T-helper 2 cell (primary cell): ENCODE results near the gene SYNPO.
A peak's percentile ranks its signal among the peaks of the same experiment; 100 is the strongest.

Source experiments
- DNase-seq, 5 experiments: peaks; one replicate each; pipeline versions ENCODE4 v3.0.0 to v3.0.0-alpha.2; 2012 to 2022

Gene SYNPO

DNA sequence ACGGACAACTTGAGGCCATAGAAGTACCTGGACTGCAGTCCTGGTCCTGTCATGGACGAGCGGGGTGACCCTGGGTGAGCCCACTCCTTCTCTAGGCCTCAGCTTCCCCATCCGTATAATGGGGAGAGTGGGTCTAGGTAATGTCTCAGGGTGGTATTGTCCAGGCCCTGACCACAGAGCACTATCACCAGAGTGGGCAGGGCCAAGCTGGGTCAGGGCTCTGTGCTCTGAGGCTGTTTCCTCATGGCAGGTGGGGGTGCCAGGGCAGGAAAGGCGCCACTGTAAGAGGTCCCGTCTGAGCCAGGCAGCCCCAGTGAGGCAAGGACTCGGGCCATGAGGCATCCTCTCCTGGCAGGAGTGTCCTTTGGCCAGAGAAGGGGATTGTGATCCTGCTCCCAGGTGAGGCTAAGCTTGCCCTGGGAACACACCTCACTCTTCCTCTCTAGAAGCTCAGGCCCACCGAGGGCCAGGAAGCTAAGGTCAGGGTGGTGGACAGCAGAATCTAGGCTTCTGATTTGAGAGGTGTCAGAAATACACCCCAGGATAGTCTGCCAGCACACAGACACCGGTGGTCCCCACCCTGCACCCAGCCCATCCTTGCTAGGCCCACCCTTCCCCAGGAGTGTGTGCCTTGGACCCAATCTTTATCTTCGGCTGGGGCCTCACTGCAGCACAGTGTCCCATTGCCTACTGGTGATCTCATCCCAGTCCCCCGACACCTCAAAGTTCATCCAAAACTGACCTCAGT, 19.1 kb downstream of the SYNPO start:
- DNase-seq, result no peak

DNA sequence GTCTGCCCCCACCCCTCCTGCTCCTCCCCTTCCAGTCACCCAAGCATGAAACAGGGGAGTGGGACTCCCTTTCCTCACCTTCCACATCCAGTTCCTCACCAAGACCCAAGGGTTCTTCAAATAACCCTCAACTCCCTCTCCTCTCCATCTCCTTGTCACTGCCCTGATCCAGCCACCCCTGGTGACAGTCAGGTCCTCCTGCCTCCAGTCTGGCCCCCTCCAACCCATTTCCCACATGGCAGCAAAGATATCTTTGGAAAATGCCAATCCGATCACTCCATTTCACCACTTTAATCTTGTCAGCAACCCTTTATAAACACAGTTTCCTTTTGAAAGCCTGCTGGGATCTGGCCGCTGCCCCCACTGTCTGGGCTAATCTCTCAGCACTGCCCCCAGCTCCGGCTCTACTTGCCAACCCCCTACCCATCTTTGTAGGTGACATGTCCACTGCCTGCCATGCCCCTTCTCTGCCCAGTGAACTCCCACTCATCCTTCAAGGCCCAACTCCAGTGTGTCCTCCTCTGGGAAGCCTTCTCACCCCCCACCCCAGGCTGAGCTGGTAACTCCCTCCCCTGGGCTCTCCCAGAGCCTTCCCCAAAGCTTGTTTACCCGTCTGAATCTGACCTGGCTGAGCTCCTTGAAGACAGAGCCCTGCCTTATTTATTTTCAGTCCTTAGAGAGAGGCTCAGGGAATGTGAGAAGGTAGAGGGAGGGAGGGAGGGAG, 19.8 kb downstream of the SYNPO start:
- no peak for DNase-seq

DNA sequence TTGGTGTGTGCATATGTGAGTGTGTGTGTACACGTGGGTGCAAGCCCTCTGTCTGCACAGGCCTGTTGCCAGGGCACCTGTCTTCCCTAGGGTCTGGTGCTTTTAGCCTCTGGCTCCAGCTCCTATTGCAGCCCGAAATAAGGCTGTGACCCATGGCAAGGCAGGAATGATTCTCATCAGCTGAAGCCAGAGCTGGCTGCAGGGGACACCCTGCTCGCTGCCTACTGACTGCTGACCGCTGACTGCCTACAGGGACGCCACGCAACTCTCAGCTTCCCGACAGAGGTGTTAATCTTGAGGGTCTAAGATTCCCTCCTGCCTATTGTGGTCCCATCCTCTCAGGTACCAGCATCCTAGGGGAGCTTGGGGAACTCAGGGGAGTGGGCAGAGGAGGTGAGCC, 20.6 kb downstream of the SYNPO start, which contains the start of gene MYOZ3:
MYOZ3 (plus strand) TSS at position 166 of the 400 bp plus-strand sequence. CDS start 1,691 bp downstream, outside the sequence.
- no peak for DNase-seq

DNA sequence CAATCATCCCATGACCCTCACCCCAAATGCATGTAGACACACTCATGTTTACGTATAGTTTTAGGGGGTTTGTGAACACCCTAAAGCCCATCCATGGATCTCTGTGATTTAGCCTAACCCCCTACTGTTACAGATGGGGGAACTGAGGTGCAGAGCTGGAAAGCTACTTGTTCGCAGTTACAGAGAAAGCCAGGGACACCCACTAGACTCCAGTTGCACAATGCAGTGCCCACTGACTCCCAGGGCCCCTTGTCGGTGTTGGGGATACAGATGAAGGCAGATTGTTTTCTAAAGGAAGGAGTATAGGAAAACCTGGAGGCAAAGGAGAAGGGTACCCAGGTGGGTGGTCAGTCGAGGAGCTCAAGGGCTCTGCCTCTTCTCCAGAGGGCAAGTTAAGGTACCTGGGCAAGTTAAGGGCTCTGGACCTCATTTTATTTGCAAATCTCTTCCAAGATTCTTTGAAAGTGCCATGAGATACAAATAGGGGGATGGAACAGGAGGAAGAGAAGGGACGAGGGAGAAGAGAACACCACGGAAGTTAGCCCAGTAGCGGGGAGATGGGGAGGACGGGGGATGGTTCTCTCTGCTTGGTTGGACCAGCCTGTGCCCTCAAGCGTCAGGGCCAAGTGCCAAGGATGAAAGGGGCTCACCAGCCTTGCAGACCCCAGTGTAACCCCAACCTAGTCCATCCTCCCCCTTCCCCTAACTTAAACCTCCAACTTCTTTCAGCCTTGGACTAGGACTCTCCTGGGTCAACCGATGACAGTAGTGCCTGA, 21.5 kb downstream of the SYNPO start:
- DNase-seq, result no peak

DNA sequence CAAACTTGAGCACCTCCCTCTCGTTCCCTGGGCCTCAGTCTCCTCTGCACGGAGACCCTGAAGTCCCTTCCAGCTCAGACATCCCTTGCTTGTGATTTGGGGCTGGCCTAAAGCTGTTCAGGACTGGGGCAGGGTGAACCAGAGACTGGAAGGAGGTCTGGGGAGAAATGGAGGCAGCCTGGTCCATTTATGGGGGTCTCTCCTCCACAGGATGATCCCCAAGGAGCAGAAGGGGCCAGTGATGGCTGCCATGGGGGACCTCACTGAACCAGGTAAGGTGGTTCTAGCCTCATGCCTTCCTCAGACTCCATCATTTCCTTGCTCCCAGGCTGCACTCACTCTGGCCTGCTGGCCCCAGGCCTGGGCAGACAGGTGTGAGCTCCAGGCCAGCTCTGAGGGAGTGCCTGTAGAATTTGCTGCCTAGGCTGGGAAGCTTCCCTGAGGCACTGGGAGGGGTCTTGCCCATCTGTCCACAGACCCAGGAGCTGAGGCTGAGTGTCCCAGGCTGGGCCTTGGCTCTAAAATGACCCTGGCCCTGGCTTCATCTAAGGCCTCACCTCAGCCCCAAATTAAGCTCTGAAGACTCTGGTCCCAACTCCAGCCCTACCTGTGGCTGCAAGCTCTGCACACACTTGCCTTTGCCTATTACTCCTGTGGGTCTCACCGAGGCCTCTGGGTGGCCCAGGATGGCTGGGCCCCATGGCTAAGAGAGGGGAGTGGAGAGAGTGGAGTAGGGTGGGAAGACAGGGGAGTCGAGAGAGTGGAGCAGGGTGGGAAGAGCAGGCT, 22.5 kb downstream of the SYNPO start:
- no peak for DNase-seq

DNA sequence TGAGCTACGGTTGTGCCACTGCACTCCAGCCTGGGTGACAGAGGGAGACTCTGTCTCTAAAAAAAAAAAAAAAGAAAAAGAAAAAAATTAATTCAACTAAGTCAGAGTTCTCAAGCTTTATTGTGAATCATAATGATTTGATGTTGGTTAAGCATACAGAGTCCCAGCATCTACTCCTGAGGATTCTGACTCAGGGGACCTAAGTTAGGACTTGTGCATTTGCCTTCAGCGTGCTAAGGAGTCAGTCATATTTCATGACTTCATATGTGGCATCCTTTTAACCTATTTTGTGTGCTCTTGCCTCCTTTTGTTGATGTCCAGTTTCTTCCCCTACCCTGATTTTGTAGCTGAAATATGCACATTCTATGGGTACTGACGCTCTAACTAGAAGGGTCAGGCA, 23.5 kb downstream of the SYNPO start:
- DNase-seq, result no peak

DNA sequence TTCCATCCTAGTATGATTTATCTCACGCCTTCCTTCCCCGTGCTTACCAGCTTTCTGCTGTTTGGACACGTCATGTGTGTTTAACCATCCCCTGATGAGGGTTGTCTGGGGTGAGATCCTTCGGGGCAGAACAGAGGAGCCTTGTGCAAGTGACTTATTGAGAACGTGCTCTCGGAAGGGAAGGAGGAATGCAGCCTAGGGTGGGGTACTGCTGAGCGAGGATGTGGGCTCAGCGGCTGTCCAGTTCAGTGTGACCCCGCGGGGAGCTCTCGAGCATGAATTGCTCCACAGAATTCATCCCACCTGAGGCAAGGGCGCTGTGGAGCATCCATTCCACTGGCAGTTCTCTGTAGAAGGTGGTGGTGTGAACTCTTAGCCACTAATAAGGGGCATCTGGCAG, 24.6 kb downstream of the SYNPO start:
- DNase-seq, result no peak

DNA sequence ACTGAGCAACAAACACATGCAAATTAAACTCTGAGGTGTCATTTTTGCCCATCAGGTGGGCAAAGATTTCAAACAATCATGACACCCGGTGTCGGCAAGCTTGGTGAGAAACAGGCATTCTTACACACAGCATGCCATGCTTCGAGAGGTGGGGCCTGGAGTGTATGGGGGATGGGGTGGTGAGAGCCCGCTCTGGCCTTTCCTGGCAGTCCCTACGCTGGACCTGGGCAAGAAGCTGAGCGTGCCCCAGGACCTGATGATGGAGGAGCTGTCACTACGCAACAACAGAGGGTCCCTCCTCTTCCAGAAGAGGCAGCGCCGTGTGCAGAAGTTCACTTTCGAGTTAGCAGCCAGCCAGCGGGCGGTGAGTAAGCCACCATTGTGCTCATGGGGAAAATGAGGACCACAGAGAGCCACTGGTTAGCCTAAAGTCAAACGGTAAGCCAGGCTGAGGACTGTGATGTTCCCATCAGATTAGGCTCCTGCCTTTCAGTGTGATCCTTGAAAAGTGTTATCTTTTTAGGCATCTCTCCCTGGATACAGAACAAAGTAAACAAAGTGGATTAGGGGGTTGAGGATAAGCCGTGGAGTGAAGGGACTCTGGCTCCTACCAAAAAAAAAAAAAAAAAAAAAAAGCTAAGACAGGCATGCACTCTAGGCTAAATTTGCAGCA, 30.0 kb downstream of the SYNPO start:
- no peak for DNase-seq

DNA sequence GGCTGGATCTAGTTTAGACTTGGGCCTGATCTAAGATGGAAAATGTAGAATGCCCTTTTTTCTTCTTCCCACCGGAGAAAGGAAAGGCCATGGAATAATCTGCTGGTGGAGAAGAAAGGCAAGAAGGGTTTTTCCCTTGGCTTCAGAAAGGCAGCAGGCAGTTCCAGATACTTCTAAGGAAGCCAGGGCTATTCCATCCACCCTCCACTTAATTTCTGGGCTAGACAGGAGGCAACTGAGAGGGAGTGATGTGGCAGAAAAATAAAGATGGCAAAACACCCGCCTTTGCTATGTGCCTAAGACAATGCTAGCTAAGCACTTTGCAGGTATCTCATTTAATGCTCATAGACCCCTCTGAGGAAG, 30.5 kb downstream of the SYNPO start:
- DNase-seq, result no peak

DNA sequence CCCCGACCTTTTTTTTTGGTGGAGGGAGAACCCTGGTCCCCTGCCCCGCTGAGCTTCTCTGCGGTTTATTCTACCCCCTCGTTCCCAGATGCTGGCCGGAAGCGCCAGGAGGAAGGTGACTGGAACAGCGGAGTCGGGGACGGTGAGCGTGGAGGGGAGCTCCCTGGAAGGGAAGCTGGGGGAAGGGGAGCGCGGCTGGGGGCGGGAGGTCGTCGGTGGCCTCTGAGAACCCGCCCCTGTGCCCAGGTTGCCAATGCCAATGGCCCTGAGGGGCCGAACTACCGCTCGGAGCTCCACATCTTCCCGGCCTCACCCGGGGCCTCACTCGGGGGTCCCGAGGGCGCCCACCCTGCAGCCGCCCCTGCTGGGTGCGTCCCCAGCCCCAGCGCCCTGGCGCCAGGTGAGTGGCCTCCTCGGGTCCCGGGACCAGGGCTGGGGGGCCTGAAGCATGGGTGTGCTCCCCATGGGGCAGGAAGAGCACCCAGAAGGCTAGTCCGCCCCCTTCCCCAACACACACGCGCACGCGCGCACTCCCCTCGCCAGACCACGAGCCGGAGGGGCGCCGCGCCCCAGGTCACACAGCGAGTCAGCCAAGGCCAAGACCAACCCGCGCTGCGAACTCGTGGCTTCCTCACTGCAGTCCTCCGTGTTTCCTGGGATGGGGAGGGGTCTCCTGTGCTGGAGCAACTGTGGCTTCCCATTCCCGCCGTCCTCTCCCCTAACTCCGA, 31.2 kb downstream of the SYNPO start:
- no peak for DNase-seq

DNA sequence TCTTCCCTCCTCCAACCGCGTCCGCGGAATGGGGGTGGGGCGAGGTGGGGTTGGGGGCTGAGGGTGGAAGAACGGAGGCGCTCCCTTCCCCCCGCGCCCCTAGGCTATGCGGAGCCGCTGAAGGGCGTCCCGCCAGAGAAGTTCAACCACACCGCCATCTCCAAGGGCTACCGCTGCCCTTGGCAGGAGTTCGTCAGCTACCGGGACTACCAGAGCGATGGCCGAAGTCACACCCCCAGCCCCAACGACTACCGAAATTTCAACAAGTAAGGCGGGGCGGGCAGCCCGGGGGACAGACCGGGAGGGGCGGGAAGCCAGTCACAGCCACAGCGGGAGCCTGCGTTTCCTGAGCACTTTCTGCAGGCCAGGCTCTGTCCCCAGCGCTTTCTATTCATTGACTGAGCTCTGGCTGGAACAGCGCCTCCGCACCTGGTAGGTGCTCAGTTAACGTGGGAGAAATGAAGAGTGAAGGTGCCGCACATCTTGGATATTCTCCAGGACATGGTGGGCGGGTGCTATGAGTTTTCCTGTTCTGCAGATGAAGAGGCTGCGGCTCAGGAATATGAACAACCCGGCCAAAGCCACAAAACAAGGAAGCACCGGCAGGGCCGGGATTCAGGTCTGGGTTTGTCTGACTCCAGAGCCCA, 31.9 kb downstream of the SYNPO start:
- peak in 1 of 5 experiments; percentile 20 for DNase-seq

DNA sequence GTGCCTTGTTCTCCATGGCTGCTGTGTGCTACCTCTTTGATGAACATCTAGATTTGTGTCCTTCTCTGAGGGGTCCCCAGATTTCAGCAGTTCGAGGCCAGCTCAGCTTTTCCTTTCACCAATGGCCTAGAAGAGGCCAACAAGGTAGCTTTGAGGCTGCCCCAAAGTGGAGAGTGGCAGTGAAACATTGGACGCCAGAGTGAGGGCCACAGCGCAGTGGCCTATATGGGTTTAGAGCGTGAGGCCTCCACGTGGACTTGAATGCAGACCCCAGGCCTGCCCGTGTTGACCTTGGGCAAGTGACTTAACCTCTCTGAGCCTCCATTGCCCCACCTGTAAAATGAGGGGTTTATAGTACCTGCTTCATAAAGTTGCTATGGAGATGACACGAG, 32.4 kb downstream of the SYNPO start:
- DNase-seq, result no peak

DNA sequence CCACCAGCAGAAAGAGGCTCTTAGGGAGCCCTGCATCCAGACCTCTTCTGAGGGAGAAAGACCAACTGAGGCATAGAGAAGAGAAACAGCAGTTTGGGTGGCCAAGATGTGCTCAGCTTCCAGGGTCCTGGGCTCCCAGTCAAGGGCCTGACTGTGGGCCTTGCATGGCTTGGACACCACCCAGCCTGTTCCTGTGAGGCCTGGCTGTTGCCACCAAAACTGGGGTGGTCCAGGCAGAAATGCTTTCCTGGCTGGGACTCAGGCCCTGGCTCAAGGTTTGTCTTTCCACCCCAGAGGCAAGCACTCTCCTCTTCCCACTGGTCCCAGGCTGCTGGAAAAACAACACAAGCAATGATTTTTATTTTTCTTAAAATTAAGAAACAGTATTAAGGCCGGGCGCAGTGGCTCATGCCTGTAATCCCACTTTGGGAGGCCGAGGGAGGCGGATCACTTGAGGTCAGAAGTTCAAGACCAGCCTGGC, 33.9 kb downstream of the SYNPO start:
- DNase-seq, result no peak

DNA sequence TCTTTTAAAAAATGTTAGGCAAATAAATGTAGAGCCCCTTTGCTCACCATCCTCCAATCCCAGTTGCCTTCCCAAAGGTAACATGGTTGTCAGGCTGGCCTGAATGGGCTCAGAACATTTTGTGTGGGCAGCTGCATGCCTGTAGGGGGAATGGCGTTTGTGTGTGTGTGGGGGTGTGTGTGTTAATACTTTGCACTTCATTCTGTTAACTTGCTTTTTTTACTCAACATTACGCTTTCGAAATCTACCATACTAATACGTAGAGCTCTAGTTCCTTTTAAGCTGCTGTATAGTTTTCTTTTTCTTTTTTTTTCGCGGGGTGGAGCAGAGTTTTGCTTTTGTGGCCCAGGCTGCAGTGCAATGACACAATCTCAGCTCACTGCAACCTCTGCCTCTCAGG, 34.6 kb downstream of the SYNPO start:
- DNase-seq, result no peak

DNA sequence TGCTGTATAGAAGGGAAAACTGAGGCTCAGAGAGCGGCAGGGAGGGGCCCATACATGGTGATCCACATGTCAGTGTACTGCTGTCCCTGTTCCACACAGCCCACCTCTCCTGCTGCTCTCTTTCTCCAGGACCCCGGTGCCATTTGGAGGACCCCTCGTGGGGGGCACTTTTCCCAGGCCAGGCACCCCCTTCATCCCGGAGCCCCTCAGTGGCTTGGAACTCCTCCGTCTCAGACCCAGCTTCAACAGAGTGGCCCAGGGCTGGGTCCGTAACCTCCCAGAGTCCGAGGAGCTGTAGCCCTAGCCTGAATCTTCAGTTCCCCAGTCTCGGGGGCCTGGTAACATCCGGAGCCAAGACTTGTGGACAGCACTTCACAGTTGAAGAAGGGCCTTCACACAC, 36.1 kb downstream of the SYNPO start:
- no peak for DNase-seq

DNA sequence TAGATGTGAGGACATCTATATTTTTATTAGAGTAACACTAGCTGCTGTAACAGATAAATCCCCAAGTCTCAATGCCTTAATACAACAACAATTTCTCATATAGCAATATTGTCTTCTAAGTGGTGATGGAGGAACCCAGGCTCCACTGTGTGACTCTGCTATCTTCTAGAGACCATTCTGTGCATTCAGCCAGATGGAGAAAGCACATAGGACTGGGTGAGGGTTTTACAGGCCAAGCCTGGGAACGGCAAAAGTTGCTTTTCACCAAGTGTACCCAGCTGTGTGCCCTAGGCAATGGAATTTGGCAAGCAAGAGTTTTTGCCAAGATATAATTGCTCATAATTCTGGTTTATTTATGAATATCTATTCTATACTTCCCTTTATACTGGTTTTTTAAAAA, 48.7 kb downstream of the SYNPO start:
- DNase-seq, result no peak

DNA sequence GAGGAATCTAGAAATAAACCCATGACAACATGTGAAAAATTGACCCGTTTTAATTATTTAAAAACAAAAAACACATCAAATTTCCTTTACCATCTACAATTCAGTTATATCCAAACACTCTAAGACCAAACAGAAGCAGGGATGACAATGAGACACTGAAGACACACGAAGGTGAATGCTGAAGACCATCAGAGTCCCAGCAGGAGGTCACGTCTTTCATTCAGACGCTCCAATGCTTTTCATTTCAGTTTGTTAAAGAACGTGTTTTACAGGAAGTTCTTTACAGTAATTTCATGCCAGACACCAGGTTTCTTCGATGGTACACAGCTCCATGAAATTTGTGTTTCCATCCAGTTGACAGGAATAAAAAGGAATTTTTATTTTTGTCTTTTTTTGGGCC, 50.3 kb downstream of the SYNPO start:
- no peak for DNase-seq

DNA sequence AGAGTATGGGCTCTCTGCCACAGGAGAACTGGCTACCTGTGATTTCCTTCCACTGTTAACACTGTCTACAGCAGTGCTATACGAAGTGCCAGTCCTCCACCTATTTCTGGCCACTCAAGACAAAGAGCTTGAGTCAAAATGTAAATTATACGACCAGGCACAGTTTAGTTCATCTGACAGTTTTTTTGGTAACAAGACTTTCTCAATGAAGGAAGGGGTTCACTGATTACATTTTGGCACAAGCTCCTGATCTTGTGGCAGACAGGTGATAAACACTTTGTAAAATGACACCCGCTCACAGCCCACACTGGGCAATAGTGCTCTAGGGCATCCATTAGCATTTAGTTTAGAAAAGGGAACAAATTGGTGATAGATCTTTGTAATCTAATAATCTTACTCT, 51.8 kb downstream of the SYNPO start:
- no peak for DNase-seq

DNA sequence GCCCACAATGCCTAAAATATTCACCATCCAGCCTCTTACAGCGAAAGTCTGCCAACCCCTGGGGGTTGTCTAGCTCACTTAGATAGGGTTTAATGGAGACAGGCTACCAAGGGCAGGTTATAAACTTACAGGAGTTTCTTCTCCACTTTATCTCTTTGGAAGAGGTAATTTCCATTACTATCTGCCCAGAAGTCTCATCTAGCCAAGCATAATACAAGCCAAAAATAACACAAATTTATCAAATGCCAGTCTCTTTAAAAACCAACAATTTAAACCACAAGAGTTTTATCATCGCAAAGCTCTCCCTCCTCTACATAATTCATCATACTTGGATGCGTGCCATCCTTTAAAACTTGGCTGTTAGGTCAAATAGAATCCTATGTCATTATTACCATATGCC, 54.2 kb downstream of the SYNPO start:
- DNase-seq, result no peak

DNA sequence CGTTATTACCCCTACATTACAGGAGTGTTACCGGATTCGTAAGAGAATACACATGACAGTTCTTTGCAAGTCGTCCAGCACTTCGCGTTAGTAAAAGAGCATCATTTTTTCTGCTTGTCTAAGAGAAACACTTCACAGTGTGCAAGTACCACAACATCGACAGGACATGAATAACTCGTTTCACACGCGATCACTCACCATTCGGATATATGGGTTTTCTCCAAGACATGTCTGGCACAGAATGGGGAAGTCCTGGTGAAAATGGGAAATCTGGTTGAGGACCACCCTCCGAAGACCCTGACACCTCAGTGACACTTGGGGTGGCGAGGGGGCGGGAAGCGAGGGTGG, 59.8 kb downstream of the SYNPO start:
- DNase-seq, result no peak
